K562 treated with DMSO at 1 percent for 48 hours (cell line): ENCODE data around the gene PRIM1. TPM values are rescaled to one million over a fixed set of nuclear protein-coding genes. Genes with fewer than 3 reads are reported as not detected.

Experiments
- total RNA-seq: library from RNA; unstranded; fragments of 300-600 nt; gene quantifications from 2 replicates; pipeline ENCODE4 v1.2.3, GENCODE V29; 2022; ENCODE audit warnings: low replicate concordance; ENCODE audit errors: extremely low read depth

The PRIM1 gene
- not detected in 2 replicates for total RNA-seq

DNA sequence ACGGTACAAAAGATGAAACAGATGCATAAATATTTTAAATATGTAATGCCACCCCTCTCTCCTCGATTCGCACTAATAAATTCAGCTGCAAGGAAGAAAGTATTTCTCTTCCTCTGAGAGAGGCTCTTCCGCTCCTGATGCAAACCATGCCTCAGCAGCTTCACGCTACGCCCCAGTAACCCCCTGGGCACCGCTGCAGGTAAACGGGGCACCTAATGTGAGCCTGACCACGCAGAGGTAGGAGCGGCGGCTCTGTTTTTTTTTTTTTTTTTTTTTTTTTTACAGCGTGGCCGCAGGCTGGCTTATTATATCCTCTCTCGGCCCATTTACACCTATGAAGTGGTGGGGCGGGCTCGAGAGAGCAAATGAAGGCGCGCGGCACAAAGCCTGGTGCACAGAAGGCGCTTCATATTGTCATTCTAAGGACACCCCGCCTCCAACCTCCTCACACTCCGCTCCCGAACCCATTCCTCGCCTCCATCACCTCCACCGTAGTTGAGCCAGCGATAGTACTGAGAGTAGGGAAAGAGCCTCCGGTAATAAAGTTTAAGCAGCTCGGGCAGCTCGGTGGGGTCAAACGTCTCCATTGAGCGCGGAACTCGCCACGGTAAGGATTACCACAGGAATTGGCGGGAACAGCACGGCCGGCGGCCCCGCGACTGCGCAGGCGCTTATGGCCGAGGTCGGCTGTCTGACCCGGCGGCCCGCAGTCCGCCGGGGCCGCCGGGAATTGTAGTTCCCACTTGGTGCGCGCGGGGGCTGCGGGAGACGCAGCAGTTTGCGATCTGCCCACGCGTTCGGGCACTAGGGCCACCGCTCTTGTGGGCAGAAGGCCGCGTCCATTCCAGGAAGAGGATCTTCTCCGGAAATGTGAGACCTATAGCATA lies at the start of gene PRIM1:
PRIM1 (minus strand) TSS at position 612 of the 887 bp plus-strand sequence; CDS start at position 587, 25 bp downstream.

DNA sequence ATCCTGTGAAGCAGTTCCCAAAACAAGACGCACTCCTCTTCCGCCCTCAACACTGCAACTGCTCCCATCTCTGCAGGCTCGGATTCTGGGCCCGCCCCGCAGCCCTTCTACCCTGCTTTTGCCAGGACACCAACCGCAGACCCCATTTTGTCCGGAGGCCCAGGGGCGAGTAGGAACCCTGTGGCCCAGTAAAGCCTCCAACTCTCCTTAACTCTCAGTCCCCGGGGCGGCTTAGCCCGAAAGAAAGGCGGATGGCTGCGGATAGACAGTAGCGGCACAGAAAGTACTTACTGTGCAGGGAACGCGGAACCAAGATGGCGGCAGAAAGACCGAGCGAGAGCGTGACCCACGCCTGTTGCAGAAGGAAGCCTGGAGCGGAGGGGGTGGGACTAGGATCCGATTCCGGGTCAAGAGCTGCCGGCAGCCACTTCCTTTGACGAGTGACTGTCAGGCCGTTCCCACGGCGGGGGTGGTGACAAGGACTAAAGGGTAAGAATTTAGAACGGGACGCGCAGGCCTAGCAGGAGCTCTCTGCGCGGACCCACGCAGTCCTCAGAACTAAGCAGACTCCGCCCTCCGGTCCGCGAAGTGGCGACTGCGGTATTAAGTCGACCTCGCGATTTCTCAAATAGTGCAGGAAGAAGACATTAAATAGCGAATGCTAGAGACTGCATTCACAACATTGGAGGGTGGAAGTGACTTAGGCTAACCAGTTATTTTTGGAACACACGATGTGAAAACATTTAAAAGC lies 27.0 kb downstream of the PRIM1 start, which contains the start of gene NACA:
NACA (minus strand) TSS at position 328 of the 751 bp plus-strand sequence. CDS start 778 bp downstream, outside the sequence.

DNA sequence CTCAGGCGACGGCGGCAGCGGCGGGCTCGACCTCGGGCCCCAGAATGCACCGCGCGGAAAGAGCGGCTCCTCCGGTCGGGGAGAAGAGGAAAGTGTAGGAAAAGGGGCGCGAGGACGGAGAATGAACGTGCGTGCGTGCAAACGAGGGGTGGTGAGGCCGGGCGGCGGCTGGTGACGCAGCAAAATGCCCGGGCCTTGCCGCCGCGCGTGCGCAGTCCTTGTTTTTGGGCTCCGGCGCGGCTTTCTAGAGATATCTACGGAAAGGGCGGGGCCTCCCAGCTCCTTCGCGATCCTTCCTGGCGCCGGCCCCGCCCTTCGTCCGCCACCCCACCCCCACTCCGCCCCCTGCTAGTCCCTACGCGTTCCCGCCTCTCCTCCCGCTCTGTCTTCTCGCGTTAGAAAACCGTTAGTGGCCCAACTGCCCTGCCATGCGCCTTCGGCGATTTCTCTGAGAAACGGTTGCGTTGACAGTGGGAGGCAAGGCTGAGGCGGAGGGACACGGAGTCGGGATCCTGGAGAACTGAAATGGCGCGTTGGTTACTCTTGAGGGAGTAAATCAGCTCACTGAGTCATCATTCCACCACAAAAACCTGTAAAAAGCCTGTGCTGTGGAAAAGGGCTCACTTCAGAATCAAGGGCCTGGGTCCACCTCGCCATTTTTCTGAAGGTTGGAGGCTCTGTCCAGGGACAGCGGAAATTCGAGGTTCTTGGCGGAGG lies 63.8 kb downstream of the PRIM1 start, which contains the start of gene PTGES3:
PTGES3 (minus strand) TSS at position 156 of the 717 bp plus-strand sequence. CDS start 285 bp downstream, outside the sequence.

Other genes with a start within 250 kb of the PRIM1 start
- not detected in 2 replicates for gene RBMS2, start 230.5 kb downstream of the PRIM1 start, total RNA-seq
- not detected in 2 replicates for gene BAZ2A, start 122.0 kb downstream of the PRIM1 start, total RNA-seq
- 1,380 TPM in 1 of 2 replicates, not detected in the other for gene ATP5F1B, start 106.3 kb downstream of the PRIM1 start, total RNA-seq
- not detected in 2 replicates for gene PTGES3, start 64.0 kb downstream of the PRIM1 start, total RNA-seq
- 1,547 TPM in 1 of 2 replicates, not detected in the other for gene NACA, start 27.0 kb downstream of the PRIM1 start, total RNA-seq
- gene HSD17B6, start 11.0 kb upstream of the PRIM1 start, total RNA-seq, result not detected in 2 replicates
- gene SDR9C7, start 182.1 kb upstream of the PRIM1 start, total RNA-seq, result not detected in 2 replicates
- gene RDH16, start 205.3 kb upstream of the PRIM1 start, total RNA-seq, result not detected in 2 replicates